ENCODE results near the gene BMPER.

The BMPER gene

GRCh38 chr7:33982425-33982786, 77.1 kb downstream of the BMPER start:
- TF ChIP-seq REST (IDR thresholded peaks at IDR 0.05; ENCODE audit: insufficient read depth in 1 of 2, low read depth in 2 of 2, low read length in 2 of 2): no peak
- TF ChIP-seq TAF1 (IDR thresholded peaks at IDR 0.05; ENCODE audit: borderline replicate concordance, insufficient read depth, low read length): no peak
- TF ChIP-seq FOXP2 (optimal IDR thresholded peaks at IDR 0.05; ENCODE audit: borderline replicate concordance, extremely low read depth, extremely low read length, insufficient read depth): no peak
- no peak for TF ChIP-seq SIN3A (IDR thresholded peaks at IDR 0.05; ENCODE audit: borderline replicate concordance, insufficient read depth, low read length)
- no peak for TF ChIP-seq POLR2AphosphoS5 (IDR thresholded peaks at IDR 0.05; ENCODE audit: low read depth, low read length)

DNA sequence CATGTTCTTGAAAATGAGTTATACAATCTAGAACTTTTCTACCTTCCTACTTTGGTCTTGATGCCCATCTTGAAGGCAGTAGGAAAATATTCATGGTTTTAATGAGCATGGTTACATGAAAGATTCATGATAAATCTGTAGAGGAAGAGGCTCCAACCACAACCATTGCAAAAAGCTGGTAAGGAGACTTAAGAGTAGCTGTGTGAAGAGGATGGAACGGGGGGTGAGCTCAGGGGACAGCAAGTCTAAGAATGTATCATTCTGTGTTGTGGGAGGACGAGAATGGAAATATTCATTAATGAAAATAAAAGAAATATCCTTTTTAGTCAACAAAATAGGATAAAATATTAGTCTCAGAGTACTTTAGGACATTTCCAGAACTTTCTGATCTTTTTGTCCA, 81.1 kb downstream of the BMPER start:
- no peak for TF ChIP-seq SIN3A (IDR thresholded peaks at IDR 0.05; ENCODE audit: borderline replicate concordance, insufficient read depth, low read length)
- TF ChIP-seq TAF1 (IDR thresholded peaks at IDR 0.05; ENCODE audit: borderline replicate concordance, insufficient read depth, low read length): no peak
- TF ChIP-seq POLR2AphosphoS5 (IDR thresholded peaks at IDR 0.05; ENCODE audit: low read depth, low read length): no peak
- no peak for TF ChIP-seq FOXP2 (optimal IDR thresholded peaks at IDR 0.05; ENCODE audit: borderline replicate concordance, extremely low read depth, extremely low read length, insufficient read depth)
- TF ChIP-seq REST (IDR thresholded peaks at IDR 0.05; ENCODE audit: insufficient read depth in 1 of 2, low read depth in 2 of 2, low read length in 2 of 2): no peak

GRCh38 chr7:33986951-33987947, 81.9 kb downstream of the BMPER start:
- no peak for TF ChIP-seq TAF1 (IDR thresholded peaks at IDR 0.05; ENCODE audit: borderline replicate concordance, insufficient read depth, low read length)
- TF ChIP-seq FOXP2 (optimal IDR thresholded peaks at IDR 0.05; ENCODE audit: borderline replicate concordance, extremely low read depth, extremely low read length, insufficient read depth): no peak
- TF ChIP-seq SIN3A (IDR thresholded peaks at IDR 0.05; ENCODE audit: borderline replicate concordance, insufficient read depth, low read length): no peak
- TF ChIP-seq POLR2AphosphoS5 (IDR thresholded peaks at IDR 0.05; ENCODE audit: low read depth, low read length): no peak

DNA sequence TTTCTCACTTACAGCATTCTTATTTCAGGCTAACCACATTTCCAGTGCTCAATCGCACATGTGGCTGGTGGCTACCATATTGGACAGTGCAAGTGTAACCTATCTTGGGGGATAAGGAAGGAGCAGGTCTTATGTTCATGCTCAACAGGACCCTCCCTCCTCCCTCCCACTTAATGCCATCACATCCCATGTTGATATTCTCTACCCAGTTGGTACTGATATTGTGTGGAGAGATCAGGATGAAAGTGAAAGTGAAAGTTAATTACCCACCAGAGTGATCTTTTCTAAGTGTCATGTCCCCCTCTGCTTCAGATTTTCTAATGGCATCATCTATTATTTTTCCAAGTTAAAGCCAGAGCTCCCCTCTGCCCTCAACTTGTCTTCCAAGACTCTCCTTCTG, 91.6 kb downstream of the BMPER start:
- TF ChIP-seq SIN3A (IDR thresholded peaks at IDR 0.05; ENCODE audit: borderline replicate concordance, insufficient read depth, low read length) (no peak), FOXP2 (optimal IDR thresholded peaks at IDR 0.05; ENCODE audit: borderline replicate concordance, extremely low read depth, extremely low read length, insufficient read depth) (no peak), POLR2AphosphoS5 (IDR thresholded peaks at IDR 0.05; ENCODE audit: low read depth, low read length) (no peak), TAF1 (IDR thresholded peaks at IDR 0.05; ENCODE audit: borderline replicate concordance, insufficient read depth, low read length) (no peak), REST (IDR thresholded peaks at IDR 0.05; ENCODE audit: insufficient read depth in 1 of 2, low read depth in 2 of 2, low read length in 2 of 2) (no peak)

- no peak for TF ChIP-seq TAF1 (IDR thresholded peaks at IDR 0.05; ENCODE audit: borderline replicate concordance, insufficient read depth, low read length)
- TF ChIP-seq REST (IDR thresholded peaks at IDR 0.05; ENCODE audit: insufficient read depth in 1 of 2, low read depth in 2 of 2, low read length in 2 of 2): no peak
- no peak for TF ChIP-seq POLR2AphosphoS5 (IDR thresholded peaks at IDR 0.05; ENCODE audit: low read depth, low read length)
- TF ChIP-seq FOXP2 (optimal IDR thresholded peaks at IDR 0.05; ENCODE audit: borderline replicate concordance, extremely low read depth, extremely low read length, insufficient read depth): no peak
- TF ChIP-seq SIN3A (IDR thresholded peaks at IDR 0.05; ENCODE audit: borderline replicate concordance, insufficient read depth, low read length): no peak
Measured at GRCh38 chr7:33998476-33998875, 93.1 kb downstream of the BMPER start.
